ENCODE results near the gene NRN1L. TPM values are rescaled to one million over a fixed set of nuclear protein-coding genes. Genes with fewer than 3 reads are reported as not detected.

NRN1L gene
- total RNA-seq, 1 experiment from 2014 or later: 1.4 TPM

DNA sequence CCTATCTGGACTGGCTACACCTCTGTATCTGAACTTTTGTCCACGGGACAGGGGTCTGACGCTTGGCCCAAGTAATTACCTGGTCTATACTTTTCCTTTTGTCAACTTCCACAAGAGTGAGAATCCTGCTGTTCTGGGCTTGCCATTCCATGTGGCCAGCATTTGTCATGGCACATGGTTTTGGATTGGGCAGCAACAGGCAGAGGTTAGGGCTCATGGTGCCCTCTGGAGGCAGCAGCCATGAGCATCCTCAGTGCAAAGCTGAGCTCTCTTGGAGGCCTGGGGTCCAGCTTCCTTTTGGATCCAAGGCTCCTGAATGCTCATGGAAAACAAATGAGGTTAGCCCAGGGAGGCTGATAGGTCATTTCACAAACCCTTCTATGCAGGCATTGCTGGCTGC lies 19.4 kb upstream of the NRN1L start (continued):
- TF ChIP-seq TCF7L2 (IDR thresholded peaks at IDR 0.05; ENCODE audit: borderline replicate concordance, extremely low read depth, insufficient read depth, insufficient read length): no peak
- TF ChIP-seq FOSL1 (IDR thresholded peaks at IDR 0.05; ENCODE audit: low read depth): no peak
- no peak for TF ChIP-seq EGR1 (IDR thresholded peaks at IDR 0.05; ENCODE audit: low read depth)

DNA sequence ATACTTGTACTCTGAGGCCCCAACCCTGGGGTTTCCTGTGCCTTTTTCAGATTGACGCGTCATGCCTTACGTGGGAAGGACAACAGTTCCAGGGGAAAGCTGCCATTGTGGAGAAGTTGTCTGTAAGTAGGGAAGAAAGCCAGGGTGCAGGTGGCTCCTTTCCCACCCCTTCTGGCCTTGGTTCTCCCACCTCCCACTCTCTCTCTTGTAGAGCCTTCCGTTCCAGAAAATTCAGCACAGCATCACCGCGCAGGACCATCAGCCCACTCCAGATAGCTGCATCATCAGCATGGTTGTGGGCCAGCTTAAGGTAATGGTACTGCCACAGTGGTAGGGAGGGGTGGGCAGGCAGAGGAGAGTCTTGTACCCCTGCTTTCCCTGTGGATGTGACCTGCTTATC lies 16.4 kb upstream of the NRN1L start:
- H3K9me2 ChIP-seq (ENCODE audit: insufficient read depth): no peaks in the 10 kb centered on the region
- ChIA-PET CTCF (no interaction called here), RAD21 (ENCODE audit: low non-redundant PET in 1 of 2, low total read pairs in 2 of 2, uncharacterized antibody in 2 of 2, unreplicated experiment in 2 of 2) (no interaction called here), POLR2A (no interaction called here)
- DNase-seq (ENCODE audit: low read depth, low spot score) (no peak), ATAC-seq (no peak)
- no peak overlapping the region for H3K9ac ChIP-seq (ENCODE audit: low read length)
- TF ChIP-seq SRF (IDR thresholded peaks at IDR 0.05; ENCODE audit: low read depth) (no peak), EGR1 (IDR thresholded peaks at IDR 0.05; ENCODE audit: low read depth) (no peak), CEBPB (IDR thresholded peaks at IDR 0.05; ENCODE audit: low read depth) (no peak), POLR2AphosphoS5 (IDR thresholded peaks at IDR 0.05; ENCODE audit: low read depth, low read length) (no peak)
- H3K4me1 ChIP-seq (ENCODE audit: control insufficient read depth in 1 of 2, insufficient read depth in 2 of 2, low read length in 2 of 2): peaks cover 0 to 17% of the 10 kb centered on the region in 2 experiments; a peak in 2 of 4 replicates
- H4K20me1 ChIP-seq (ENCODE audit: insufficient read depth): no peaks in the 10 kb centered on the region
- H3K27ac ChIP-seq (ENCODE audit: low read depth, low read length): no peak overlapping the region
- no peaks in the 10 kb centered on the region for H3K9me3 ChIP-seq (ENCODE audit: control insufficient read depth in 1 of 2, insufficient read depth in 1 of 2, low read depth in 1 of 2, low read length in 2 of 2)
- BruUV-seq (replicated peaks): no TSS peak
- intact Hi-C loops (cut with micrococcal nuclease): no loop called here
- H3K36me3 ChIP-seq (ENCODE audit: control insufficient read depth in 1 of 2, insufficient read depth in 2 of 2, low read length in 2 of 2): peaks cover 33 to 38% of the 10 kb centered on the region in 2 experiments; a peak in 3 of 4 replicates
- peaks cover 35% of the 10 kb centered on the region for H3K79me2 ChIP-seq (ENCODE audit: insufficient read depth, low read length)
- H3K4me2 ChIP-seq (ENCODE audit: low read length): no peak overlapping the region
- no peak overlapping the region for H3K4me3 ChIP-seq (replicated peaks in 1 of 2; ENCODE audit: low read depth in 1 of 2, low read length in 2 of 2)
- no peak overlapping the region for H2AFZ ChIP-seq (ENCODE audit: low read depth, low read length, poor library complexity, severe bottlenecking)
- H3K27me3 ChIP-seq (ENCODE audit: insufficient read depth, low read length): no peaks in the 10 kb centered on the region

DNA sequence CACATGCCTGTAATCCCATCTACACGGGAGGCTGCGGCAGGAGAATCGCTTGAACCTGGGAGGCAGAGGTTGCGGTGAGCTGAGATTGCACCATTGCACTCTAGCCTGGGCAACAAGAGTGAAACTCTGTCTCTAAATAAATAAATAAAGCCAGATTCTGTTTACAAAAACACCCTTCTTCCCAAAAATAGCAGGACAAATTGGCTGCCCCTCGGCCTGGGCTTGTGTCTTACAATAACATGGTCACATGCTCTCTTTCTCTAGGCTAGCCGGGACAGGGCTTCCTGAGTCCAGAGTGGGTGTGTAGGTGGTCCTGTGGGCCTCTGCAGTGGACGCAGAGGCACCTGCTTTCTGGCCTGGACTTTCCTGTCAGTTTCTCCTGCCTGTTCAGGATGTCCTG lies 15.0 kb upstream of the NRN1L start:
- Histone ChIP-seq H4K20me1 (ENCODE audit: insufficient read depth) (no peaks in the 10 kb centered on the region), H3K9me2 (ENCODE audit: insufficient read depth) (no peaks in the 10 kb centered on the region), H3K9me3 (ENCODE audit: control insufficient read depth in 1 of 2, insufficient read depth in 1 of 2, low read depth in 1 of 2, low read length in 2 of 2) (no peaks in the 10 kb centered on the region), H3K27ac (ENCODE audit: low read depth, low read length) (peak overlapping the region; percentile 25; the same call in 1 of the 2 replicates), H3K36me3 (ENCODE audit: control insufficient read depth in 1 of 2, insufficient read depth in 2 of 2, low read length in 2 of 2) (peaks cover 33 to 36% of the 10 kb centered on the region in 2 experiments; a peak in 3 of 4 replicates), H3K4me3 (replicated peaks in 1 of 2; ENCODE audit: low read depth in 1 of 2, low read length in 2 of 2) (no peak overlapping the region), H3K9ac (ENCODE audit: low read length) (no peak overlapping the region), H3K4me1 (ENCODE audit: control insufficient read depth in 1 of 2, insufficient read depth in 2 of 2, low read length in 2 of 2) (peaks cover 7 to 20% of the 10 kb centered on the region in 2 experiments), H3K27me3 (ENCODE audit: insufficient read depth, low read length) (no peaks in the 10 kb centered on the region), H3K79me2 (ENCODE audit: insufficient read depth, low read length) (peaks cover 36% of the 10 kb centered on the region), H2AFZ (ENCODE audit: low read depth, low read length, poor library complexity, severe bottlenecking) (no peak overlapping the region), H3K4me2 (ENCODE audit: low read length) (no peak overlapping the region)
- no TSS peak for BruUV-seq (replicated peaks)
- intact Hi-C loops (cut with micrococcal nuclease): no loop called here
- ChIA-PET RAD21 (ENCODE audit: low non-redundant PET in 1 of 2, low total read pairs in 2 of 2, uncharacterized antibody in 2 of 2, unreplicated experiment in 2 of 2) (no interaction called here), CTCF (no interaction called here), POLR2A (no interaction called here)
- TF ChIP-seq POLR2AphosphoS5 (IDR thresholded peaks at IDR 0.05; ENCODE audit: low read depth, low read length) (no peak), SP1 (IDR thresholded peaks at IDR 0.05; ENCODE audit: low read depth) (no peak), RAD21 (IDR thresholded peaks at IDR 0.05; ENCODE audit: low read depth) (no peak), JUND (IDR thresholded peaks at IDR 0.05) (no peak), ELF1 (IDR thresholded peaks at IDR 0.05; ENCODE audit: borderline replicate concordance, low read depth) (no peak), TCF7L2 (IDR thresholded peaks at IDR 0.05; ENCODE audit: borderline replicate concordance, extremely low read depth, insufficient read depth, insufficient read length) (no peak), SRF (IDR thresholded peaks at IDR 0.05; ENCODE audit: low read depth) (no peak), SIN3A (IDR thresholded peaks at IDR 0.05; ENCODE audit: low read depth) (no peak), ZNF274 (IDR thresholded peaks at IDR 0.05; ENCODE audit: low read depth, low read length) (no peak)
- TF ChIP-seq, protein P1, sequence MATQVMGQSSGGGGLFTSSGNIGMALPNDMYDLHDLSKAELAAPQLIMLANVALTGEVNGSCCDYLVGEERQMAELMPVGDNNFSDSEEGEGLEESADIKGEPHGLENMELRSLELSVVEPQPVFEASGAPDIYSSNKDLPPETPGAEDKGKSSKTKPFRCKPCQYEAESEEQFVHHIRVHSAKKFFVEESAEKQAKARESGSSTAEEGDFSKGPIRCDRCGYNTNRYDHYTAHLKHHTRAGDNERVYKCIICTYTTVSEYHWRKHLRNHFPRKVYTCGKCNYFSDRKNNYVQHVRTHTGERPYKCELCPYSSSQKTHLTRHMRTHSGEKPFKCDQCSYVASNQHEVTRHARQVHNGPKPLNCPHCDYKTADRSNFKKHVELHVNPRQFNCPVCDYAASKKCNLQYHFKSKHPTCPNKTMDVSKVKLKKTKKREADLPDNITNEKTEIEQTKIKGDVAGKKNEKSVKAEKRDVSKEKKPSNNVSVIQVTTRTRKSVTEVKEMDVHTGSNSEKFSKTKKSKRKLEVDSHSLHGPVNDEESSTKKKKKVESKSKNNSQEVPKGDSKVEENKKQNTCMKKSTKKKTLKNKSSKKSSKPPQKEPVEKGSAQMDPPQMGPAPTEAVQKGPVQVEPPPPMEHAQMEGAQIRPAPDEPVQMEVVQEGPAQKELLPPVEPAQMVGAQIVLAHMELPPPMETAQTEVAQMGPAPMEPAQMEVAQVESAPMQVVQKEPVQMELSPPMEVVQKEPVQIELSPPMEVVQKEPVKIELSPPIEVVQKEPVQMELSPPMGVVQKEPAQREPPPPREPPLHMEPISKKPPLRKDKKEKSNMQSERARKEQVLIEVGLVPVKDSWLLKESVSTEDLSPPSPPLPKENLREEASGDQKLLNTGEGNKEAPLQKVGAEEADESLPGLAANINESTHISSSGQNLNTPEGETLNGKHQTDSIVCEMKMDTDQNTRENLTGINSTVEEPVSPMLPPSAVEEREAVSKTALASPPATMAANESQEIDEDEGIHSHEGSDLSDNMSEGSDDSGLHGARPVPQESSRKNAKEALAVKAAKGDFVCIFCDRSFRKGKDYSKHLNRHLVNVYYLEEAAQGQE (IDR thresholded peaks at IDR 0.05; ENCODE audit: low read depth): no peak
- TF ChIP-seq, protein P2, sequence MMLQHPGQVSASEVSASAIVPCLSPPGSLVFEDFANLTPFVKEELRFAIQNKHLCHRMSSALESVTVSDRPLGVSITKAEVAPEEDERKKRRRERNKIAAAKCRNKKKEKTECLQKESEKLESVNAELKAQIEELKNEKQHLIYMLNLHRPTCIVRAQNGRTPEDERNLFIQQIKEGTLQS (IDR thresholded peaks at IDR 0.05): no peak
- no peak for DNase-seq (ENCODE audit: low read depth, low spot score)
- no peak for ATAC-seq

All from HCT116 (cell line).